ENCODE measurements around the gene ZKSCAN8.

GRCh38 chr6:28134716-28135115 lies 7.0 kb upstream of the ZKSCAN8 start:
- TF ChIP-seq EZH2phosphoT487 (IDR thresholded peaks at IDR 0.05; ENCODE audit: low read depth, severe bottlenecking, unreplicated experiment) (no peak), CTCF (IDR thresholded peaks at IDR 0.05; ENCODE audit: poor library complexity) (no peak)

Measured in hepatocyte (in vitro differentiated cells).